Measurements from ENCODE around the gene LIN28A.

Gene LIN28A

DNA sequence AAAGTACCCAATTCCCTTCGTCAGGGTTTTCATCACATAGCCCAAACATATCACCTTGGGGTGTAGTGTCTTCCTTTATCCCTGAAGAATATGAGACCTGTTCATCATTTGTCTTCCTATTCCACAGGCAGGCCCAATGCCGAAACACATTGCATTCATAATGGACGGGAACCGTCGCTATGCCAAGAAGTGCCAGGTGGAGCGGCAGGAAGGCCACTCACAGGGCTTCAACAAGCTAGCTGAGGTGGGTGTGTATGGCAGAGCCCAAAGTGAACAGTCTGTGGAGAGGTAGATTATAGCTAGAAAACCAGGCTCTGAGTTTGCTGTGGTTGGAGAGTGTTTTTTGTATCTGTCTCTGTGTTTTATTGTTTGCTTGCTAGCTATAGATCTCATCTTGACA lies 27.4 kb downstream of the LIN28A start:
- ChIA-PET POLR2A (no interaction called here), CTCF (no interaction called here)
- TF ChIP-seq HDGF (IDR thresholded peaks at IDR 0.05; ENCODE audit: borderline replicate concordance) (no peak), ELF4 (IDR thresholded peaks at IDR 0.05) (no peak), LEF1 (IDR thresholded peaks at IDR 0.05; ENCODE audit: borderline replicate concordance) (no peak), ARNT (IDR thresholded peaks at IDR 0.05) (no peak), SP1 (IDR thresholded peaks at IDR 0.05) (no peak), NFRKB (IDR thresholded peaks at IDR 0.05) (no peak), BHLHE40 (IDR thresholded peaks at IDR 0.05; ENCODE audit: borderline replicate concordance) (no peak), FOXK2 (IDR thresholded peaks at IDR 0.05) (no peak), ZNF384 (IDR thresholded peaks at IDR 0.05) (no peak), FOXA1 (IDR thresholded peaks at IDR 0.05) (no peak), CTBP1 (IDR thresholded peaks at IDR 0.05; ENCODE audit: borderline replicate concordance) (no peak), PKNOX1 (IDR thresholded peaks at IDR 0.05) (no peak)
- DNase-seq (ENCODE audit: extremely low spot score): no peak

DNA sequence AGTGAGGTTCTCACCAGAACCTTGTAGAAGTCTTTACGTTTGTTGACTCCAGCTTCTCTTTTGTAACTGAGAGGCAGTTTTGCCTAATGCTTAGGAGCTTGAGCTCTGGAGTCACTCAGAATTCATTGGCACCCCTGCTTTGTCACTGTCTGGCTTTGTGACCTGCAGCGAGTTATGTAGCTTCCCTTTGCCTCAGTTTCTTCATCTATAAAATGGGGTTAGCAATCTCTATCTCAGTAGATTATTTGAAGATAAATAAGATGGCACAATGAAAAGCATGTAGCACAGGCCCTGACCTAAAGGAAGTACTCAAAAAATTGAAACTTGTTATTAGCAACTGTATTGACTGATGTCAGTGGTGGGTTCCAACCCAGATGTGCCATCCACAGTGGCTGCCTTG lies 29.6 kb downstream of the LIN28A start:
- TF ChIP-seq L3MBTL2 (conservative IDR thresholded peaks at IDR 0.05) (no peak), ZNF384 (IDR thresholded peaks at IDR 0.05) (no peak), SUZ12 (IDR thresholded peaks at IDR 0.05) (no peak), BHLHE40 (IDR thresholded peaks at IDR 0.05; ENCODE audit: borderline replicate concordance) (no peak), PKNOX1 (IDR thresholded peaks at IDR 0.05) (no peak), SP1 (IDR thresholded peaks at IDR 0.05) (no peak), NFRKB (IDR thresholded peaks at IDR 0.05) (no peak), FOXA1 (IDR thresholded peaks at IDR 0.05) (no peak), FOXM1 (IDR thresholded peaks at IDR 0.05; ENCODE audit: borderline replicate concordance) (no peak), ARNT (IDR thresholded peaks at IDR 0.05) (no peak), CTBP1 (IDR thresholded peaks at IDR 0.05; ENCODE audit: borderline replicate concordance) (no peak), TARDBP (IDR thresholded peaks at IDR 0.05) (no peak)
- DNase-seq (ENCODE audit: extremely low spot score): no peak
- CTCF ChIA-PET: no interaction called here
- POLR2A ChIA-PET: interaction anchor here (1.6 kb wide), 1 partner anchor 8 kb away, joined by 3 read pairs; the partner anchor contains the start of gene DHDDS

DNA sequence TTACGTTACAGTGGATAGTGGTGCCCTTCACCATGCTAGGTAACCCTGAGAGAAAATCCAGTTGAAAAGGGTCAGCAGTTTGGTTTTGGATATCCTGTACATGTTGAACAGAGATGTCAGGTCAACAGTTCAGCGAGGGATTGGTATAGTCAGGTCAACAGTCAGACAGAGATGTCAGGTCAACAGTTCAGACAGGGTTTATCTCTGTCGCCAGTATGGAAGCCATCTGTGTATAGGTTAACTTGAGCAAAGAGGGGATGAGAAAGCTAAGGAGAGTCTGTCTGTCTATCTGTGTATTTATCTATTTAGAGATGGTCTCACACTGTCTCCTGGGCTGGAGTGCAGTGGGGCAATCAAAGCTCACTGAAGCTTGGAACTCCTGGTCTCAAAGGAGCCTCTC lies 39.3 kb downstream of the LIN28A start:
- TF ChIP-seq HDGF (IDR thresholded peaks at IDR 0.05; ENCODE audit: borderline replicate concordance) (no peak), SP1 (IDR thresholded peaks at IDR 0.05) (no peak), NFRKB (IDR thresholded peaks at IDR 0.05) (no peak), ZNF384 (IDR thresholded peaks at IDR 0.05) (no peak), CTBP1 (IDR thresholded peaks at IDR 0.05; ENCODE audit: borderline replicate concordance) (no peak), PKNOX1 (IDR thresholded peaks at IDR 0.05) (no peak), ELF4 (IDR thresholded peaks at IDR 0.05) (no peak), TARDBP (IDR thresholded peaks at IDR 0.05) (no peak), FOXM1 (IDR thresholded peaks at IDR 0.05; ENCODE audit: borderline replicate concordance) (no peak), SUZ12 (IDR thresholded peaks at IDR 0.05) (no peak), ARNT (IDR thresholded peaks at IDR 0.05) (no peak), L3MBTL2 (conservative IDR thresholded peaks at IDR 0.05) (no peak), BHLHE40 (IDR thresholded peaks at IDR 0.05; ENCODE audit: borderline replicate concordance) (no peak), FOXA1 (IDR thresholded peaks at IDR 0.05) (no peak), LEF1 (IDR thresholded peaks at IDR 0.05; ENCODE audit: borderline replicate concordance) (no peak), FOXK2 (IDR thresholded peaks at IDR 0.05) (no peak)
- ChIA-PET CTCF (interaction anchor here (1.2 kb wide), 1 partner anchor 33 kb away, joined by 3 read pairs; no protein-coding TSS in a partner anchor), POLR2A (interaction anchor here (0.9 kb wide), 1 partner anchor 18 kb away, joined by 7 read pairs; the partner anchor contains the start of gene DHDDS)

GRCh38 chr1:26450908-26451307 lies 40.3 kb downstream of the LIN28A start:
- ChIA-PET CTCF (no interaction called here), POLR2A (interaction anchor here (0.9 kb wide), 1 partner anchor 19 kb away, joined by 7 read pairs; the partner anchor contains the start of gene DHDDS)
- no peak for TF ChIP-seq HDGF (IDR thresholded peaks at IDR 0.05; ENCODE audit: borderline replicate concordance)
- TF ChIP-seq ZNF384 (IDR thresholded peaks at IDR 0.05): no peak
- no peak for TF ChIP-seq BHLHE40 (IDR thresholded peaks at IDR 0.05; ENCODE audit: borderline replicate concordance)
- no peak for TF ChIP-seq SP1 (IDR thresholded peaks at IDR 0.05)
- no peak for TF ChIP-seq SUZ12 (IDR thresholded peaks at IDR 0.05)
- TF ChIP-seq TARDBP (IDR thresholded peaks at IDR 0.05): no peak
- no peak for TF ChIP-seq ARNT (IDR thresholded peaks at IDR 0.05)
- TF ChIP-seq FOXA1 (IDR thresholded peaks at IDR 0.05): no peak
- TF ChIP-seq LEF1 (IDR thresholded peaks at IDR 0.05; ENCODE audit: borderline replicate concordance): no peak
- TF ChIP-seq FOXK2 (IDR thresholded peaks at IDR 0.05): no peak
- no peak for TF ChIP-seq L3MBTL2 (conservative IDR thresholded peaks at IDR 0.05)
- no peak for TF ChIP-seq CTBP1 (IDR thresholded peaks at IDR 0.05; ENCODE audit: borderline replicate concordance)
- no peak for TF ChIP-seq ELF4 (IDR thresholded peaks at IDR 0.05)
- no peak for TF ChIP-seq FOXM1 (IDR thresholded peaks at IDR 0.05; ENCODE audit: borderline replicate concordance)
- no peak for TF ChIP-seq NFRKB (IDR thresholded peaks at IDR 0.05)
- TF ChIP-seq PKNOX1 (IDR thresholded peaks at IDR 0.05): no peak
- DNase-seq (ENCODE audit: extremely low spot score): no peak

More for the DNA sequence above, 39.3 kb downstream of the LIN28A start:
- no peak for DNase-seq (ENCODE audit: extremely low spot score)

GRCh38 chr1:26452459-26453183 lies 42.0 kb downstream of the LIN28A start:
- TF ChIP-seq ZNF384 (IDR thresholded peaks at IDR 0.05): no peak
- no peak for TF ChIP-seq ELF4 (IDR thresholded peaks at IDR 0.05)
- no peak for TF ChIP-seq PKNOX1 (IDR thresholded peaks at IDR 0.05)
- TF ChIP-seq SP1 (IDR thresholded peaks at IDR 0.05): no peak
- ChIA-PET CTCF (no interaction called here), POLR2A (interaction anchor here (1.2 kb wide), 1 partner anchor 21 kb away, joined by 3 read pairs; the partner anchor contains the start of gene DHDDS)
- no peak for DNase-seq (ENCODE audit: extremely low spot score)
